ENCODE data around the gene CYP51A1. TPM values are rescaled to one million over a fixed set of nuclear protein-coding genes. Genes with fewer than 3 reads are reported as not detected.

The CYP51A1 gene
- total and polyA plus RNA-seq, 2 of the 13 experiments (the other 11 are each of a cell fraction or from before 2014, with no cell fraction given): 15.4 to 260 TPM

DNA sequence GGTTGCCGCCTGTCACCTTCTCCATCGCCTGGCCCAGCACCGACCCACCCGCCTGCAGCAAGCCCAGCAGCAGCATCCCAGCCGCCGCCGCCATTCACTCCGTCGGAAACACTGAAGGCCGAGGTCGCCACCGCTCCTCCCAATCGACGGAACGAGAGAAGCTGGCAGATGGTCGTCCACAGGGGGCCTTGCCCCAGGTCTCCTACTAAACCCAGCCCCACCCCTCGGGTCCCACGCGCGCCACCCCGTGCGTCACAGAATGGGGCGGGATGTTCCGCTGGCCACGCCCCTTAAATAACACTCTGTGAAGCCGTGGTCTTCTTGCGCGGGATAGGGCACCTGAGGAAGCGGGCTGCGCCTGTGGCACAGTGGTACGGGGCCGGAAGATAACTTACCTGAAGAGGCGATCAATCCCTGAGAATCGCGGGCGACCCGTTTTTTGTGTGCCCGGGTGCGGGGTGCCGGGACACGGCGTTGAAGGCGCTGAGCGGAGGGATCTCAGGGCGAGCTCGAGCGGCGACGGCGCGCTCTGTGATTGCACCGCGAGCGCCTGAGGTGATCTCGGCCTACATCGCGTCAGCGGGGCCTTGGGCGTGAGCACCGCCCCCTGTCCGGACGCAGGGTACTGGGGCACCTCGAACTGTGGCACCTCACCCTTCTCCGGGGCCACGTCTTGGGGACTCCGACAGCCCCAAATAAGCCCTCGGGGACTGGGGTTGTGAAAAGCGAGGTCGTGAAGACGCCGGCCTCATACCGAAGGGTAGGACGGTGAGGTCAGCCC, at the start of gene CYP51A1 (continued):
- TF ChIP-seq, protein P1, sequence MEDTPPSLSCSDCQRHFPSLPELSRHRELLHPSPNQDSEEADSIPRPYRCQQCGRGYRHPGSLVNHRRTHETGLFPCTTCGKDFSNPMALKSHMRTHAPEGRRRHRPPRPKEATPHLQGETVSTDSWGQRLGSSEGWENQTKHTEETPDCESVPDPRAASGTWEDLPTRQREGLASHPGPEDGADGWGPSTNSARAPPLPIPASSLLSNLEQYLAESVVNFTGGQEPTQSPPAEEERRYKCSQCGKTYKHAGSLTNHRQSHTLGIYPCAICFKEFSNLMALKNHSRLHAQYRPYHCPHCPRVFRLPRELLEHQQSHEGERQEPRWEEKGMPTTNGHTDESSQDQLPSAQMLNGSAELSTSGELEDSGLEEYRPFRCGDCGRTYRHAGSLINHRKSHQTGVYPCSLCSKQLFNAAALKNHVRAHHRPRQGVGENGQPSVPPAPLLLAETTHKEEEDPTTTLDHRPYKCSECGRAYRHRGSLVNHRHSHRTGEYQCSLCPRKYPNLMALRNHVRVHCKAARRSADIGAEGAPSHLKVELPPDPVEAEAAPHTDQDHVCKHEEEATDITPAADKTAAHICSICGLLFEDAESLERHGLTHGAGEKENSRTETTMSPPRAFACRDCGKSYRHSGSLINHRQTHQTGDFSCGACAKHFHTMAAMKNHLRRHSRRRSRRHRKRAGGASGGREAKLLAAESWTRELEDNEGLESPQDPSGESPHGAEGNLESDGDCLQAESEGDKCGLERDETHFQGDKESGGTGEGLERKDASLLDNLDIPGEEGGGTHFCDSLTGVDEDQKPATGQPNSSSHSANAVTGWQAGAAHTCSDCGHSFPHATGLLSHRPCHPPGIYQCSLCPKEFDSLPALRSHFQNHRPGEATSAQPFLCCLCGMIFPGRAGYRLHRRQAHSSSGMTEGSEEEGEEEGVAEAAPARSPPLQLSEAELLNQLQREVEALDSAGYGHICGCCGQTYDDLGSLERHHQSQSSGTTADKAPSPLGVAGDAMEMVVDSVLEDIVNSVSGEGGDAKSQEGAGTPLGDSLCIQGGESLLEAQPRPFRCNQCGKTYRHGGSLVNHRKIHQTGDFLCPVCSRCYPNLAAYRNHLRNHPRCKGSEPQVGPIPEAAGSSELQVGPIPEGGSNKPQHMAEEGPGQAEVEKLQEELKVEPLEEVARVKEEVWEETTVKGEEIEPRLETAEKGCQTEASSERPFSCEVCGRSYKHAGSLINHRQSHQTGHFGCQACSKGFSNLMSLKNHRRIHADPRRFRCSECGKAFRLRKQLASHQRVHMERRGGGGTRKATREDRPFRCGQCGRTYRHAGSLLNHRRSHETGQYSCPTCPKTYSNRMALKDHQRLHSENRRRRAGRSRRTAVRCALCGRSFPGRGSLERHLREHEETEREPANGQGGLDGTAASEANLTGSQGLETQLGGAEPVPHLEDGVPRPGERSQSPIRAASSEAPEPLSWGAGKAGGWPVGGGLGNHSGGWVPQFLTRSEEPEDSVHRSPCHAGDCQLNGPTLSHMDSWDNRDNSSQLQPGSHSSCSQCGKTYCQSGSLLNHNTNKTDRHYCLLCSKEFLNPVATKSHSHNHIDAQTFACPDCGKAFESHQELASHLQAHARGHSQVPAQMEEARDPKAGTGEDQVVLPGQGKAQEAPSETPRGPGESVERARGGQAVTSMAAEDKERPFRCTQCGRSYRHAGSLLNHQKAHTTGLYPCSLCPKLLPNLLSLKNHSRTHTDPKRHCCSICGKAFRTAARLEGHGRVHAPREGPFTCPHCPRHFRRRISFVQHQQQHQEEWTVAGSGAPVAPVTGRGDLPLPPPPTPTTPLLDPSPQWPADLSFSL (CRISPR knock-in tag; IDR thresholded peaks at IDR 0.05): no peak
- TF ChIP-seq, protein P2, sequence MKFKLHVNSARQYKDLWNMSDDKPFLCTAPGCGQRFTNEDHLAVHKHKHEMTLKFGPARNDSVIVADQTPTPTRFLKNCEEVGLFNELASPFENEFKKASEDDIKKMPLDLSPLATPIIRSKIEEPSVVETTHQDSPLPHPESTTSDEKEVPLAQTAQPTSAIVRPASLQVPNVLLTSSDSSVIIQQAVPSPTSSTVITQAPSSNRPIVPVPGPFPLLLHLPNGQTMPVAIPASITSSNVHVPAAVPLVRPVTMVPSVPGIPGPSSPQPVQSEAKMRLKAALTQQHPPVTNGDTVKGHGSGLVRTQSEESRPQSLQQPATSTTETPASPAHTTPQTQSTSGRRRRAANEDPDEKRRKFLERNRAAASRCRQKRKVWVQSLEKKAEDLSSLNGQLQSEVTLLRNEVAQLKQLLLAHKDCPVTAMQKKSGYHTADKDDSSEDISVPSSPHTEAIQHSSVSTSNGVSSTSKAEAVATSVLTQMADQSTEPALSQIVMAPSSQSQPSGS (CRISPR knock-in tag; IDR thresholded peaks at IDR 0.05): peak; percentile 80
- peak; percentile 76; the same call in 1 of the 2 replicates for TF ChIP-seq ZNF569 (CRISPR knock-in tag; IDR thresholded peaks at IDR 0.05; ENCODE audit: borderline replicate concordance)
- peak; percentile 87 for TF ChIP-seq NKX3-1 (CRISPR knock-in tag; IDR thresholded peaks at IDR 0.05)
- TF ChIP-seq, protein P3, sequence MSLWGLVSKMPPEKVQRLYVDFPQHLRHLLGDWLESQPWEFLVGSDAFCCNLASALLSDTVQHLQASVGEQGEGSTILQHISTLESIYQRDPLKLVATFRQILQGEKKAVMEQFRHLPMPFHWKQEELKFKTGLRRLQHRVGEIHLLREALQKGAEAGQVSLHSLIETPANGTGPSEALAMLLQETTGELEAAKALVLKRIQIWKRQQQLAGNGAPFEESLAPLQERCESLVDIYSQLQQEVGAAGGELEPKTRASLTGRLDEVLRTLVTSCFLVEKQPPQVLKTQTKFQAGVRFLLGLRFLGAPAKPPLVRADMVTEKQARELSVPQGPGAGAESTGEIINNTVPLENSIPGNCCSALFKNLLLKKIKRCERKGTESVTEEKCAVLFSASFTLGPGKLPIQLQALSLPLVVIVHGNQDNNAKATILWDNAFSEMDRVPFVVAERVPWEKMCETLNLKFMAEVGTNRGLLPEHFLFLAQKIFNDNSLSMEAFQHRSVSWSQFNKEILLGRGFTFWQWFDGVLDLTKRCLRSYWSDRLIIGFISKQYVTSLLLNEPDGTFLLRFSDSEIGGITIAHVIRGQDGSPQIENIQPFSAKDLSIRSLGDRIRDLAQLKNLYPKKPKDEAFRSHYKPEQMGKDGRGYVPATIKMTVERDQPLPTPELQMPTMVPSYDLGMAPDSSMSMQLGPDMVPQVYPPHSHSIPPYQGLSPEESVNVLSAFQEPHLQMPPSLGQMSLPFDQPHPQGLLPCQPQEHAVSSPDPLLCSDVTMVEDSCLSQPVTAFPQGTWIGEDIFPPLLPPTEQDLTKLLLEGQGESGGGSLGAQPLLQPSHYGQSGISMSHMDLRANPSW (CRISPR knock-in tag; IDR thresholded peaks at IDR 0.05; ENCODE audit: borderline replicate concordance): no peak
- TF ChIP-seq ZNF343 (CRISPR knock-in tag; IDR thresholded peaks at IDR 0.05): peak; percentile 93; the same call in 1 of the 2 replicates
- no peak; the same call in 1 of the 2 replicates for TF ChIP-seq ZNF460 (CRISPR knock-in tag; IDR thresholded peaks at IDR 0.05; ENCODE audit: borderline replicate concordance)
- TF ChIP-seq, protein P4, sequence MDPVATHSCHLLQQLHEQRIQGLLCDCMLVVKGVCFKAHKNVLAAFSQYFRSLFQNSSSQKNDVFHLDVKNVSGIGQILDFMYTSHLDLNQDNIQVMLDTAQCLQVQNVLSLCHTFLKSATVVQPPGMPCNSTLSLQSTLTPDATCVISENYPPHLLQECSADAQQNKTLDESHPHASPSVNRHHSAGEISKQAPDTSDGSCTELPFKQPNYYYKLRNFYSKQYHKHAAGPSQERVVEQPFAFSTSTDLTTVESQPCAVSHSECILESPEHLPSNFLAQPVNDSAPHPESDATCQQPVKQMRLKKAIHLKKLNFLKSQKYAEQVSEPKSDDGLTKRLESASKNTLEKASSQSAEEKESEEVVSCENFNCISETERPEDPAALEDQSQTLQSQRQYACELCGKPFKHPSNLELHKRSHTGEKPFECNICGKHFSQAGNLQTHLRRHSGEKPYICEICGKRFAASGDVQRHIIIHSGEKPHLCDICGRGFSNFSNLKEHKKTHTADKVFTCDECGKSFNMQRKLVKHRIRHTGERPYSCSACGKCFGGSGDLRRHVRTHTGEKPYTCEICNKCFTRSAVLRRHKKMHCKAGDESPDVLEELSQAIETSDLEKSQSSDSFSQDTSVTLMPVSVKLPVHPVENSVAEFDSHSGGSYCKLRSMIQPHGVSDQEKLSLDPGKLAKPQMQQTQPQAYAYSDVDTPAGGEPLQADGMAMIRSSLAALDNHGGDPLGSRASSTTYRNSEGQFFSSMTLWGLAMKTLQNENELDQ (CRISPR knock-in tag; IDR thresholded peaks at IDR 0.05; ENCODE audit: borderline replicate concordance): peak; percentile 84; the same call in 1 of the 2 replicates
- peak; percentile 64; the same call in 1 of the 2 replicates for TF ChIP-seq NCOA2 (CRISPR knock-in tag; IDR thresholded peaks at IDR 0.05)
- peak; percentile 42; the same call in 1 of the 2 replicates for TF ChIP-seq SIX4 (CRISPR knock-in tag; IDR thresholded peaks at IDR 0.05)
- no peak for TF ChIP-seq ZFAT (CRISPR knock-in tag; conservative IDR thresholded peaks at IDR 0.05)
- peak; percentile 91; the same call in 1 of the 2 replicates for TF ChIP-seq NAIF1 (CRISPR knock-in tag; IDR thresholded peaks at IDR 0.05; ENCODE audit: borderline replicate concordance)
- no peak for TF ChIP-seq ZFP36 (IDR thresholded peaks at IDR 0.05; ENCODE audit: borderline replicate concordance, low read depth, low read length, partially characterized antibody)
- TF ChIP-seq ZNF136 (CRISPR knock-in tag; IDR thresholded peaks at IDR 0.05; ENCODE audit: low read depth): peak; percentile 38; the same call in 1 of the 2 replicates

Data from HepG2 (cell line).